ENCODE results near the gene IFT27.

IFT27 gene

DNA sequence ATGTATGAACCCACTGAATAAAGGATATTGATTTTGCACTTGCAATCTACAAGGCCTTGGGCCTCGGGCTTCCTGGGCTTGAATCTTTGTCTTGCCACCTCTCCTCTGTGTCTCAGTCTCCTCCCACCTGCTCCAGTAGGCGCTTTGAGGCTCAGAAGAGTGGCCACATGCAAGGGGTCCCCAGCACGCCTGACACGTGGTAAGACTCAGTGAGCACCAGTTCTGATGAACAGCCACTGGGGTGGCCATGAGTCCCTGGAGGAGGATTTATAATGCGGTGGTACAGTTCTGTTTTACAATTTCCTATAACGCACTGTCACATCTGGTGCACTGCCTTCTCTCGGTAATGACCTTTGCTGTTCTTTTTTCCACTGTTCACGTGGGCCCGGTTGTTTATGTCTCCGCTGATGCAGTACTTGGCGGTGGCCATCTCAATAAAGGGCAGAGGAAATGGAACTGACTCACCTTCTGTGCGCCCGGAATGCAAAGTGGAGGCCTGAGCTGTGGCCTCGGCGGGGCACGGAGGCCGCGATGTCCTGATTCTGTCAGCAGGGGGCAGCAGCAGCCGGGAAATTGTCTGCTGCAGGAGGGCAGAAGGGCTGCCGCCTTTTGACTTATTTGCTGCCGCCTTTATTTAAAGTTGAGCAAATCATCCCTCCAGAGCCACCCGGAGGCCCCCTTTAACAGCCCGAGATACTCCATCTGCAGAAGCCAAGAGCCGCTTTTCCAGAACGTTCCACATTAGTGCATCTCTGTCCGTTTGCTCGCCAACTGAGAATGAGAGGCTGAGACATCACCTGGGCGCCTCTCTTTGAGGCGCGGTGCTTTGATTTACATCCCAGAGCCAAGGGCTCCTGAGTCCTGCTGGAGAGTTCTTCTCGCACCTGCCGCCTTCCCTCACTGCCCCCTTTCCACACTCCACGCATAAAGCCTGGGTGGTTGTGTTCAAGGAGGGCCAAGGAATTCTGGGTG lies 6.0 kb upstream of the IFT27 start:
- TF ChIP-seq GATA3 (IDR thresholded peaks at IDR 0.05; ENCODE audit: low read depth, low read length): no peak
- TF ChIP-seq GATA2 (IDR thresholded peaks at IDR 0.05; ENCODE audit: low read depth, low read length): no peak

DNA sequence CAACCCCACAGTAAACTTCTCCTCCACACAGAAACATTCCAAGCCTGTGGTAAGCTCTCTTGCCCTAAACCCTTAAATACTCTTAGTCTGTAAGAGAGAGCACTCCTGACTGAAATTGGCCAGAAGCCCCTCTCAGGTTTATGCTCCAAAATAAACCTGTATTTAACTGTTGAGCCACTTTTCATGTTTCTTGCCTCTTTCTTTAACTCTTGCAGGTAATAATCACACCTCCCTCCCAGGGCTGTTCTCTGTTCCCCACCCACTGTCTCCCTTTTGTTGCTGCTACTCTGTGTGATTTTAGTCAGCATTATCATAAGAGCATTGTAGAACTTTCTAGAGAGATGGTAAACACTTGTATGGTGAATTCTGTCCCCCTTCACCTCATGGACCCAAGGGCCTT lies 2.1 kb upstream of the IFT27 start:
- TF ChIP-seq GATA3 (IDR thresholded peaks at IDR 0.05; ENCODE audit: low read depth, low read length): no peak
- no peak for TF ChIP-seq GATA2 (IDR thresholded peaks at IDR 0.05; ENCODE audit: low read depth, low read length)

DNA sequence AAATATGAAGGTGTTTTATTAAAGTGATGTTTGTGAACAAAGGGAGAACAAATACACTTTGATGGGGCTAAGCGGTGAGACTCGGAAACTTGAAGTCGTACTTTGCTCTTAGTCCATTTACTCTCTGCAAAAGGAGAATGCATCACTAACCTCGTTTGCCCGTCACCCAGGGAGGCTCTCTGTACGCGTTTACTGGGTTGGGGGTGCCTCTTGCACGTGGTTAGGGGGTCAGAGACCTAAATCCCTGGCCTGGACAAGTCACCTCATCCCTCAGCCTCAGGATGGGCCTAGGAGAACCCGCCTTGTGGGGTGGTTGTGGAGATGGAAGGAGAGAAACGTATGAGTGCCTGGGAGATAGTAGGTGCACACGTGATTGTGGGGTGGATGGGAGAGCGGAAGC lies 803 bp upstream of the IFT27 start:
- no peak for TF ChIP-seq GATA2 (IDR thresholded peaks at IDR 0.05; ENCODE audit: low read depth, low read length)
- TF ChIP-seq GATA3 (IDR thresholded peaks at IDR 0.05; ENCODE audit: low read depth, low read length): no peak

DNA sequence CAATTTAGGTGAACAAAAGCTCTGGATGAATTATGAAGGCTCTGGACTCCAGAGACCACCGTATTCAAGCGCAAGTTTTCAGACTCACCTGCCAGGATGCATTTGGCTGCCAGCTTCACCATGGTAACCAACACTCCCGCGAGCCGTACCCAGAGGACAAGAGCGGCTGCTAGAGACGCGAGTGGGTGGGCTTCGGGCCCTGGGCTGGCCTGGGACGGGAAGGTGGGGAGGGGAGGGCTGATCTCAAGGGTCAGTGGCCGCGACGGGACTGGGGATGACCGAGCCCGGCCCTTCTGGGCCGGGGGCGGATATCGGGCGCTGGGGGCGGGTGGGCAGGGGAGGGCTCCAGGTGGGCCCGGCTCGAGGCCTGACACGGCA lies 344 bp downstream of the IFT27 start:
- TF ChIP-seq GATA2 (IDR thresholded peaks at IDR 0.05; ENCODE audit: low read depth, low read length): no peak
- TF ChIP-seq GATA3 (IDR thresholded peaks at IDR 0.05; ENCODE audit: low read depth, low read length): no peak

DNA sequence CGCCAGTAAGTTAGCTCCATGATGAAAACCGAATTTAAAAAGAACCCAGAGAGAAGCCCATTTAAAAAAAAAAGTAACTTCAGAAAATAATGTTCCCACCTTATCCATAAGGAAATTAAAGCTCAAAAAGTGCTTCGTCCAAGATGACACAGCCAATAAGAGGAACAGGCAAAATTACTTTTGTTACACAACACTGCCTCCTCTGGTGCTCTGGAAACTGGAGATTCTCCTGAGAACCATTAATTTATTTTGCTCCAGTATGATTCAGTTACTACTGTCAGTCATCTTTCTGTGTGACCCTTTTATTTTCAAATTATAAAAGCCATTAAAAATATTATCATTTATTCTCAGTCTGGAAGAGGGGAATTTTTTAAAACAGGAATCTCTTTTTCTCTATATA lies 2.0 kb downstream of the IFT27 start:
- no peak for TF ChIP-seq GATA3 (IDR thresholded peaks at IDR 0.05; ENCODE audit: low read depth, low read length)
- TF ChIP-seq GATA2 (IDR thresholded peaks at IDR 0.05; ENCODE audit: low read depth, low read length): no peak

DNA sequence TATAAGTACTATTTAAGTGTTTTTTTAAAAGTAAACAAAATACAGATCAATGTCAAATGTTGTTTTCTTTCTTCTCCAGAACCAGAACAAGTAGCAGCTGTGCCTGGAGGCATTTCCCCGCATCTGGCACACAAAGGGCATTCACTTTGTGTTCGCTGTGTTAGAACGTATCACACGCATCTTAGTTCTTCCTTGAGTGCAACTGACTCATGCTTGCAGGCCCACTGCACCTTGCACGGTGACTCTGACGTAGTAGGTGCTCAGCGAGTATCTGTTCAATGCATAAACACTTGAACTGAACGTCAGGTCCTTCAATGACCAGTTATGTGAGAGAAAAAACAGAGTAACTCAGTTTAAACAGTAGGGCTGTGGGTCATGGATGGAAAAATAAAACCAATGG lies 3.5 kb downstream of the IFT27 start:
- no peak for TF ChIP-seq GATA2 (IDR thresholded peaks at IDR 0.05; ENCODE audit: low read depth, low read length)

DNA sequence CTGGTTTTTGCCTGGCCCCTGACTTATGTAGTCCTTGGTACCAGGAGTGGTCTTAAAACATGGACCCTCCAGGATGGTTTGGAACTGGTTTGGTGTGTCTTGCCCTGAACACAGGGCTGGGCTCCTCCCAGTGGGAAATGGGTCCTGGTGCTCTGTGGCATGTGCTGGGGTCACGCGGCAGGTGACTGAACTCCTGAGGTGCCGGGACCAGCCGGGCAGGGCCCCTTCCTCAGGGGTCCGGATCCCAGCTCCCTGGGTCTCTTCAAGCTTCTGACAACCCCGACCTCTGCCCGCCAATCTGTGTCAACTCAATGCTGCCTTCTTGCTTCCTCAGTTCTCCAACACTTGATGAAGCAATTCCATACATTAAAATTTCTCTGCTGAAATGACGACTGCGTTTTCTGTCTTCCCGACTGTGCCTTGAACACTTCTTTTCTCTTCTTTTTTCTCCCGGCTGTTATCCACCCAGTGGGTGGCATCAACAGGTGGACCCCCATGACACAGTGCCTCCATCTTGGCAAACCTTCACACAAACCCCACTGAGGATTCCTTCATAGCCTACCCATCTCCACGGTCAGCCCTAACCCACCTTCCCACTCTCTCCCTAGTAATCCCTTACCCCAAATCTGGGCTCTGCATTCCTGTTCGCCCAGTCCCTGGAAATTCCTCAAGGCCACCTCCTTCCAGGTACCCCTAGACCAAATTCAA lies 4.4 kb downstream of the IFT27 start:
- no peak for TF ChIP-seq GATA3 (IDR thresholded peaks at IDR 0.05; ENCODE audit: low read depth, low read length)
- TF ChIP-seq GATA2 (IDR thresholded peaks at IDR 0.05; ENCODE audit: low read depth, low read length): no peak

DNA sequence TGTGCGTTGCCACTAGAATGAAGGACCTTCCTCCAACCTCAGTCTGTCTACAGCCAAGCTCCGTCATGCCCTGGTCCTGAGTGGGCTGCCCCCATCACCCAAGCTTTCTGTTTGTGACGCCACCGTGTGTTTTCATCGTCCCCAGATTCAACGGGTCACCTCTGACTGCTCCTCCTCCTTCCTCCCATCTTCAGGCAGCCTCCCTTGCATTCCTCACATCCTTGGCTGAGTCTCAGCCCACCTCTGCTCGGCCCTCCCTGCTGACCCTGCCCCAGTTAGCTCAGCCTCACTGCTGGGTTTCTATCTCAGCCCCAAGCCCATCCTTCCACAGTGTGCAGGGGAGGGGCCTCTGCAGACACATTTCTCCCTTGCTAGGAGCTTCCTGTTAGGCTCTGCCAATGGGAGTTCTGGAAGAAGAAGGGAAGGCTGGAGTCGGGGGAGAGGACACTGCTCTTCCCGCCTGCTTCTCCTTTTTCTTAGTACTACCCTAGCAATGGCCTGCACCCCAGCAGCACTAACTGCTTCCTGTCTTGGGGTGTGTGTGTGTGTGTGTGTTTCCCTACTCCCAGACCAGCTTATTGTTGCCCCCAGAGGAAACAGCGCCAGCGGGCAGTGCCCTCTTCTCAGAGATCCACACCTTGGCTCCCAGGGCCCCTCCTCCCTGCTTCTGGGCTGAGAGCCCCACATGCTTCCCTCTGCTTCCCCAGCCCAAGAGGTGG lies 5.2 kb downstream of the IFT27 start:
- TF ChIP-seq GATA3 (IDR thresholded peaks at IDR 0.05; ENCODE audit: low read depth, low read length): no peak
- TF ChIP-seq GATA2 (IDR thresholded peaks at IDR 0.05; ENCODE audit: low read depth, low read length): no peak

DNA sequence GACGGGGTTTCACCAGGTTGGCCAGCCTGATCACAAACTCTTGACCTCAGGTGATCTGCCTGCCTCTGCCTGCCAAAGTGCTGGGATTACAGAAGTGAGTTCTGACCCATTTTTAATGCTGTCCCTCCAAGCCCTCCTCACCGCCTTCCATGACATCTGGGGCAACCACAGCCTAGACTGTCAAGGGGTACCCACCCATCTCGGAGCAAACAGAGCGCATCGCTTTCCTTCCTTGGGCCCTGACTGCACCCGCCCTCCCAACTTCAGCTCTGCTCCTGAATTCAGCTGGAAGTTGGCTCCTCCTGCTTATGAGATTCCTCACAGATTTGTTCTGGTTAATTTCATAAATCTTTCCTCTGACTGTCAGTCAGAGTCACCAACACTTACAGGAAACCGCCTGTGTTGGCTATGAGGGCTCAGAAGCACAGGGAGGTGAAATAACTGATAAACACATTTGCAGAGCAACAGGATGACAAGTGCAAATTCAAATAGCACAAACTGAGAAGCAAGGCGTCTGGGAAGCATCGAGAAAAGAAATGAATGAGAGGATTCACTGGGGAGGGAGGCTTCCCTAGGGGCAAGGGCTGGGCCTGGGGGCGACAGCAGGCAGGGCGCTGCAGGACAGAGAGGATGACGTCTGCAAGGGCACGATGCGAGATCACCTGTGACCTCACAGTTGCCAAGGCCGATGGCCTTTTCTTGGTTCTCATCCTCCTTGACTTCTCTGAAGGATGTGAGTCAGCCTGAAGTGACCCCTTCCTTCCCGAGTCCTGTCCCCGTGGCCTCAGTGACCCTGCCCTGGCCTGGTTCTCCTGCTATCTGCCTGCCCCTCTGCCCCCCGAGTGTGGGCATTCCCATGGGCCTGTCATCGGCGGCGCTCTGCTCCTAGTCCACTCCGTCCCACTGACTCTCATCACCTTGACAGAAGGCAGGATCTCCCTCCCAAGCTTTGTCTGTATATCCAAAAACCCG lies 6.1 kb downstream of the IFT27 start:
- TF ChIP-seq GATA3 (IDR thresholded peaks at IDR 0.05; ENCODE audit: low read depth, low read length): no peak
- TF ChIP-seq GATA2 (IDR thresholded peaks at IDR 0.05; ENCODE audit: low read depth, low read length): no peak

DNA sequence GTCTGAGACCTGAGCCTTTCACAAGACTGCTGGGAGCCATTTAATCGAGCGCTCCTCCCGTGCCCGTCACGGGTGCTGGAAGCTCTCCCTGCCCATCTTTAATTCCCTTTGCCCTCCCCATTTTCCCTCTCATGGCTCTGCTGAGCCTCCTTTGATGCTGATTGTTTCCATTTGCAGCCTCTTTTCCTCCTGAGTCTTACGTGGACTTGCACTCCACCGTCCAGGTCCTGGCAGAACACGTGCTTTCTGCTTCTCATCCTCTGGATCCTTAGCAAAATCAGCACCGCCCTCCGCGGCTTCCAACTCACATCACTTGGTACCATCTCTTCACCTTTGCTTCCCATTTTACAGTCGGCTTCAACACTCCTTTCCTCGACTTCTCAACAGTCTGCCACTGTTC lies 7.3 kb downstream of the IFT27 start:
- TF ChIP-seq GATA2 (IDR thresholded peaks at IDR 0.05; ENCODE audit: low read depth, low read length) (no peak), GATA3 (IDR thresholded peaks at IDR 0.05; ENCODE audit: low read depth, low read length) (no peak)

DNA sequence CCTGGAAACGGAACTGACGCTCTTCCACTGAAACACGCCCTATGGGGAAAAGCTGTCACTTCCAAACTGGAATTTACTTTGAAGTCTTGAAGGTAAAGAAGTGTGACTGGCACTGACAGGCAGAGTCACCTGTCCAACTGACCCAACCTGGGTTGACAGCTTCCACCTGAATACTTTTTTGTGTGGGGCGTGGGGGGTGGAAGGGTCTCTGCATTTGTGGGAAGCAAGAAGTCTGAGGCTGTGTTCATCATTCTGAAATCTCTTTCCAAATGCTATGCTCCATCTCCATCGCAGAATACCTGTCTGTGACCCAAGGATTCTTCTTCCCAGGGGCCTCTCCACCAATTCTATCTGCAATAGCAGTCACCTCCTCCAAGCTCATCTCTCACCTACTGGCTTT lies 7.8 kb downstream of the IFT27 start:
- TF ChIP-seq GATA3 (IDR thresholded peaks at IDR 0.05; ENCODE audit: low read depth, low read length) (no peak), GATA2 (IDR thresholded peaks at IDR 0.05; ENCODE audit: low read depth, low read length) (no peak)

DNA sequence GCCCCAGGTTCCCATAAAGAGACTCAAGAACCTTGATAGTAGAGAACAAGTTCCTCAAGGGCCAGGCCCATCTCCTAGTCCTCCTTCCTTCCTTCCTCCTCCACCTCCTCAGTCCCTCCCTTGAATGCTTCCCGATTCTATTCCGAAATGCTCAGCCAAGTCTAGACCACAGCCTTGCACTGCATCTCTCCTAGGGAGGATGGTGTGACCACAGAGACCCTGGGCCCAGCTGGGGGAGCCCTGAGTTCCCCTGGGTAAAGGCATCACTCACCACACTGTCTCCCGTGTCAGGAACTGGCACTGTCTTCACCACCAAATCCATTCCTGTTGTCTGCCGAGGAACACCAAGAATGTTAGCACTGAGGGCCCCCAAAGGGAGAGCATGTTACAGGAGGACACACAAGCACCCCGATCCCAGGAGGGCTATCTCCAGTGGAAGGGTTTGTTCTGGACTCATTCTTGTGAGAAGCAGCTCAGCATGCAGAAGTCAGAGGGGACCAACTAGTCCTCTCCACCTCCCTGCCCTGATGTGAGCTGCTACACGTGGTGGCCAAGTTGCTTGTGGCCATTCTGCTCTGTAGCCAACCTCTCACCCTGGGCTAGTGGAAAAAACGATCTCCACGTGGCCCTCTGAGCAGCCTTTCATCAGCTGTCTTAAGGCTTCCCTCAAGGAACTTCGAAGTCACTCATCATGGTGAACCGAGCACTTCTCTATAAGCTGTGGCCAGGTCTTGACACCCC lies 8.7 kb downstream of the IFT27 start:
- TF ChIP-seq GATA2 (IDR thresholded peaks at IDR 0.05; ENCODE audit: low read depth, low read length) (no peak), GATA3 (IDR thresholded peaks at IDR 0.05; ENCODE audit: low read depth, low read length) (no peak)
